ENCODE data around the gene CCDC9.
"Not testable (repeated sequence)": the region's sequence is repeated elsewhere in the genome, so short reads cannot be mapped to it uniquely, and the experiment has no call there.

CCDC9 gene

DNA sequence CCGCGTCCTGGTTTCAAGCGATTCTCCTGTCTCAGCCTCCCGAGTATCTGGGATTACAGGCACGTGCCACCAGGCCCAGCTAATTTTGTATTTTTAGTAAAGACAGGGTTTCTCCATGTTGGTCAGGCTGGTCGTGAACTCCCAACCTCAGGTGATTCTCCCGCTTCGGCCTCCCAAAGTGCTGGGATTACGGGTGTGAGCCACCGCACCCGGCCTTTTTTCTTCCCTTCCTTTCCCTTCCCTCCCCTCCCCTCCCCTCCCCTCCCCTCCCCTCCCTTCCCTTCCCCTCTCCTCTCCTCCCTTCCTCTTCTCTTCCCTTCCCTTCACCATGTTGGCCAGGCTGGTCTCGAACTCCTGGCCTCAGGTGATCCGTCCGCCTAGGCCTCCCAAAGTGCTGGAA lies 44.5 kb downstream of the CCDC9 start:
- DNase-seq (ENCODE audit: low read depth), result not testable (repeated sequence)

DNA sequence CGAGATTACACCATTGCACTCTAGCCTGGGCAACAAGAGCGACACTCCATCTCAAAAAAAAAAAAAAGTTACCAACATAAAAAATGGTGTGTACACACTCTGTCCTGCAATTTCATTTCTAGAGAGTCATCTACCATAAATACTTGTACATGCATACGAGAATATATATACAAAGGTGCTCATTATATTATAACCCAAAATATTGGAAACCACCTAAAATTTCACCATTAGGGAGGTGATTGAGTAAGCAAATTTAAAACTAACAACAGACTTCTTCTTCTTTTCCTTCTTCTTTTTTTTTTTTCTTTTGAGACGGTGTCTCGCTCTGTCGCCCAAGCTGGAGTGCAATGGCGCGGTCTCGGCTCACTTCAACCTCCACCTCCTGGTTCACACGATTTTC lies 45.9 kb downstream of the CCDC9 start:
- no peak for DNase-seq (ENCODE audit: low read depth)

DNA sequence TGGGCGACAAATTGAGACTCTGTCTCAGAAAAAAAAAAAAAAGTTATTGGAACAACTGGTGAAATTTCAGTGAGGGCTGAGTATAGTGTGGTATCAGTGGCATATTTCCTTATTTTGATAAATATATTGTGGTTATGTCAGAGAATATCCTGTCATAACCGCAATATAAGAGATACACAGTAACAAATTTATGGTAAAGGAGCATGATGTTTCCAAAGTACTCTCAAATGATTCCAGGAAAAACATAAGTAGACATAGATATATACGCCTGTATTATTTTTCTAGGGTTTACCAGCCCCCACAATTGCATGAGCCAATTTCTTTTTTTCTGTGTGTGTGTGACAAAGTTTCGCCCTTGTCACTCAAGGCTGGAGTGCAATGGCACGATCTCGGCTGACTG lies 47.6 kb downstream of the CCDC9 start:
- DNase-seq (ENCODE audit: low read depth), result no peak

DNA sequence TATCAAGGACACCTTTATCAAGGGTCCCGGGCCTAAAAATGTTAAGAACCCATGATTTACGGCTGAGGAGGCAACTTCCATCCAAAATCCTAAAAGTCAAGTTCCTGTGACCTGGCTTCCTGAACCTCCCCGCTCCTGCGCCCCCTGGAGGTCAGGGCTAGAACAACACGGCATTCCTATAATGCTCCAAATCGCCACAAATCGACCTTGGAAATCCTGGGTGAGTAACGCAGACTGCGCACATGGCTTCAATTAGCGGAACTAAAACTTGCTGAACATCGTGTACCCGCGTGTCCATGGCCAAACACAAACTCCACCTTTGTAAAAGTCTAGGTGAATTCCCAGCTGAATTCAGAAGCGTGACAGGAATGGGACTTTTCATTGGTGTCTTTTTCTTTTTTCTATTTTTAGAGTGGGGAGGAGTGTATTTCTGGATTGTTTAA lies 49.0 kb downstream of the CCDC9 start:
- peak; percentile 44 for DNase-seq (ENCODE audit: low read depth)

DNA sequence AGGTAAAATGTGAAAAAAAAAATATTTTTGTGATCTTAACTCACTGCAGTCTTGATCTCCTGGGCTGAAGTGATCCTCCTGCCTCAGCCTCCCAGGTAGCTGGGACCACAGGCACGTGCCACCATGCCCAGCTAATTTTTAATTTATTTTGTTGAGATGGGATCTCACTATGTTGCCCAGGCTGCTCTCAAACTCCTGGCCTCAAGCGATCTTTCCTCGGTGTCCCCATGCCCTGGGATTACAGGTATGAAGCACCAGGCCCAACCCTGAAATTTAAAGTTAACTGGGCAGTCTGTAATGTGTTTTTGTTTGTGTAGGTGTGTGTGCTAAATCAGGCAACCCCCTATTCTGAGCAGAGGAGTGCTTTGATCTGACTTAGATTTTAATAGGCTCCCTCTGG lies 50.0 kb downstream of the CCDC9 start:
- no peak for DNase-seq (ENCODE audit: low read depth)

DNA sequence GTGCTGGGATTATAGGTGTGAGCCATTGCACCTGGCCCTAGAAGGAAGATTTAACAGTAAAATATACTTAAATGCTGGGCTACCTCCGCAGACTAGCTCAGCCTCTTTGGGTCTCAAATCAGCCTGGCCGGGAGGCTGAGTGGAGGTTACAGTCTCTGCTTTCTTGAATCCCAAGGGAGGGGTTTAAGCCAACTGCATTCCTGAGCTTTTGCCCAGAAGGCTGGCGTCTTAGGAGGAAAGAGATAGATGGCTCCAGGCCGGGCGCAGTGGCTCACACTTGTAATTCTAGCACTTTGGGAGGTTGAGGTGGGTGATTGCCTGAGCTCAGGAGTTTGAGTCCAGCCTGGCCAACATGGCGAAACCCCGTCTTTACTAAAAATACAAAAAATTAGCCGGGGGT lies 52.7 kb downstream of the CCDC9 start:
- no peak for DNase-seq (ENCODE audit: low read depth)

DNA sequence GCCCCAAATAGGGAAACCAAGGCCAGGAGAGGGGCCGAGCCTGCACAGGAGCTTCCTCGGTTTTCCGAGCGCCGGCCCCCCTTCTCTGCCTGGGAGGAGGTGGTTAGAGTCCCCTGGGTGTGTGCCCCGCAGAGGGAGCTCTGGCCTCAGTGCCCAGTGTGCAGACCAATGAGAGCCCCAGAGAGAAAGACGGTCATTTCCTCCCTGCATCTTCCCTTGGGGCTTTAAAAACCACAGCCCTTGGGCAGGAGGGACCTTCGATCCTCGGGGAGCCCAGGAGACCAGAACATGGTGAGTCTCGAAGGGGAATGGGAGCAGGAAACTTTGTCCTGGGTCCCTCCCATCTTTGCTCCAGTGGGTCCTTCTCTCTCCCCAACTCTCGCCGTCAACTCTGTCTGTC lies 53.3 kb downstream of the CCDC9 start, which contains the start of gene C5AR1:
C5AR1 (plus strand) TSS at position 254 of the 400 bp plus-strand sequence; CDS start at position 289, 35 bp downstream.
- no peak for DNase-seq (ENCODE audit: low read depth)

DNA sequence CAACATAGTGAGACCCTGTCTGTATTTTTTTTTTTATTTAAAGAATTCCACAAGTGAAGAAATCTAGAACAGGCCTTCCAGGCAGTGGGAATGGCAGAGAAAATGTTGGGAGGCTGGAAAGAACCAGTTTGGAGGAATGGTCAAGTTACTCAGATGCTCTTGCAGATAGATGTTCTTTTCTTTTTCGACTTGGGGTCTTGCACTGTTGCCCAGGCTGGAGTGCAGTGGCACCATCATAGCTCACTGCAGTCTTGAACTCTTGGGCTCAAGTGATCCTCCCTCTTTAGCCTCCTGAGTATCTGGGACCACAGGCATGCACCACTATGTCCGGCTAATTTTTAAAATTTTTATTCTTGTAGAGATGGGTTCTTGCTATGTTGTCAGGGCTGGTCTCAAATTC lies 54.0 kb downstream of the CCDC9 start:
- DNase-seq (ENCODE audit: low read depth), result no peak

DNA sequence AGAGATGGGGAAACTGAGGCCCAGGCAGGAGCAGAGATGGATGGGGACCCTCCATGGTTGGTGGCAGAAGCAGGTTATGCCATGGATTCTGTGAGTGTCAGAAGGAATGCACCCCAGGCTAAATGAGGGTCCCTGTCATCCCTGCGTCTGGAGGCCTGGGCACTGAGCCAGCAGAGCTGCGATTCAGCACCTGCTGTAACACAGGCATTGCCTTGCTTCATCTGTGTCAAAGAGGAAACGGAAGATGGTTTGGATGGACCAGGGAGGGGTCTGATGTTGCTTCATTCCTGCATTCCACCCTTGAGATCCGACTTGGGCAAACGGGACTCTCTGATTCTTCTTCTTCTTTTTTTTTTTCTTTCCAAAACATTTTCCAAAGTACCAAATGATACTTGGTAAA lies 54.5 kb downstream of the CCDC9 start:
- no peak for DNase-seq (ENCODE audit: low read depth)

DNA sequence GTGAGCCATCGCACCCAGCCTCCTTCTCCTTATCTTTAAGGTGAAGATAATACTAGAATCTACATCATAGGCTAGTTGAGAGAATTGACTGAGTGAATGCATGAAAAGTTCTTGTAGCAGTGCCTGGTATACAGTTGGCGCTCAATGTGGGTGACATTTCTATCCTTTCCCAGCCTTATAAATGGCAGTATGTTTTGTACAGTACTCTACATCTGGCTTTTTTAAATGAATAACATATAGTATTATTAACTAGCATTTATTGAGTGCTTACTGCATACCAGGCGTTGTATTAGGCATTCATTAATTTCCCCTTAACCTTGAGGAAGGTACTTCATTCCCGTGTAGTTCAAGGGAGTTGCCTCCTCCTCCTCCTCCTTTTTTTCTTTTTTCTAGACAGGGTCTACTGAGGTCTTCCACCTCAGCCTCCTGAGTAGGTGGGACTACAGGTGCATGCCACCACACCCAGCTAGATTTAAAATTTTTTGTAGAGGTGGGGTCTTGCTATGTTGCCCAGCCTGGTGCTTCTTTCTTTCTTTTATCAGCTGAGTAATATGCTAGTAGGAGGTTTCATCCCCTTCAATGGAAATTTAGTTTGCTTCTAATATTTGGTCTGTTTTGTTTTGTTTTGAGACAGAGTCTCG lies 56.2 kb downstream of the CCDC9 start:
- no peak for DNase-seq (ENCODE audit: low read depth)

DNA sequence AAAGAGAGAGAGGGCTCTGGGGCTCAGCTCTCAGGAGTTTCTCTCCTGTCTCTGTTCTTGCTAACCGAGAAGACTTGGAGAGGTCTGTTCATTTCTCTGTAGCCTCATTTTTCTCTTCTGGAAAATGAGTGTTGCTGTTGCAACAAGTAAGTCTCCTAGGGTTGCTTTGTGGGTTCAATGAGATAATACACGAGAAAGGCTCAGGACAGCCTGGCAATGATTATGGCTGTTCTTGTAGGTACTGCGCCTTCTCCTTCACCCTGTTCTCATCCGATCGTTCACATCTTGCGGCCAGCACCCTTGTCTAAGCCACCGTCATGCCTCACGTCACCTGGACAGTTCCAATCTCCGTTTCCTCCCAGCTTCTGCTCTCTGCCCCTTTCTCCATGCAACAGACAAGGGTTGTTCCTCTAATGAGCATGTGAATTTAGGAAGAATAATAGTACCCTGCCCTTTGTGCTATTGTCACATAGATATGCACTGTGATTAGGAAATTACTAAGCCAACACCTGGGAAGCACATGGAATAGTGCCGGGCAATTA lies 57.5 kb downstream of the CCDC9 start:
- no peak for DNase-seq (ENCODE audit: low read depth)

DNA sequence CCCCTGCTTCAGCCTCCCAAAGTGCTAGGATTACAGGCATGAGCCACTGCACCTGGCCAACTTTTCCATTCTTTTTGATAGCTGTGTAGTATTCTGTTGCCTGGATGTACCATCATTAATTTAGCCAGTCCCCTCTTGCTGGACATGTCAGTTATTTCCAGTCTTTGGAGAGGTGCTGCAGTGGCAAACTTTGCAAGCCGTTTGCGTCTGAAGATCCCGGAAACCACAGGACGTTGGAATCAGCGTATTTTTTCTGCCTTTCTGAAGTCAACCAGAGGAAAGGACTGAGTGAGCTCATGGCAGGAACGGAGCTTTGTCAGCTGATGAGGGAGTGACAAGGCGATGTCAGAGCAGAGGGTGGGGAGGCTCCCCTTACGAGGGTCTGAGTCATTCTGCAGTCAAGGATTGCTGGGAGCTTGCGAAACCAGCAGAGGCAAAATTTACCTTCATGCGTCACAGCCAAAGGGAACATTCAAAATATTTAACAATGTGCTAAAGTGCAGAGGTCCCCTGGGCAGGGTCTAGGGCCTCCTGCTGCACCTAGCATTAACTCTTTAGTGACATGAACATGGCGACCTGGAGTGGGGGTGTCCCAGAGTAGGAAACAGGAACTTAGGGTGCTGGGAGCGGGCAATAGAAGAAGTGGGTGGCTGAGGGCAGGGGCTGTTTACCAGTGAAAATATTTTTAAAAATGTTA lies 58.9 kb downstream of the CCDC9 start:
- DNase-seq (ENCODE audit: low read depth), result no peak

DNA sequence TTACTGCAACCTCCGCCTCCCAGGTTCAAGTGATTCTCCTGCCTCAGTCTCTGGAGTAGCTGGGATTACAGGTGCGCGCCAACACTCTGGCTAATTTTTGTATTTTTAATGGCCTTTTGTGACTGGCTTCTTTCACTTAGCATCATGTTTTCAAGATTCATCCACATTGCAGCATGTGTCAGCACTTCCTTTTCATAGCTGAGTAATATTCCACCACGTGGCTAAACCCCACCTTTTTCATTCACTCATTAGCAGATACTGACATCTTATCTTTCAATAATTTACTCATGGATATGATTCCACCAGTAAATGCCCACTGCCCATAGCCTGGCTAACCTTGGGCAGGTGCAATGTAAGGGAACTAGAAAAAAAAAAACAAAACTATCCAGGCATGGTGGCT lies 60.2 kb downstream of the CCDC9 start:
- DNase-seq (ENCODE audit: low read depth), result no peak

DNA sequence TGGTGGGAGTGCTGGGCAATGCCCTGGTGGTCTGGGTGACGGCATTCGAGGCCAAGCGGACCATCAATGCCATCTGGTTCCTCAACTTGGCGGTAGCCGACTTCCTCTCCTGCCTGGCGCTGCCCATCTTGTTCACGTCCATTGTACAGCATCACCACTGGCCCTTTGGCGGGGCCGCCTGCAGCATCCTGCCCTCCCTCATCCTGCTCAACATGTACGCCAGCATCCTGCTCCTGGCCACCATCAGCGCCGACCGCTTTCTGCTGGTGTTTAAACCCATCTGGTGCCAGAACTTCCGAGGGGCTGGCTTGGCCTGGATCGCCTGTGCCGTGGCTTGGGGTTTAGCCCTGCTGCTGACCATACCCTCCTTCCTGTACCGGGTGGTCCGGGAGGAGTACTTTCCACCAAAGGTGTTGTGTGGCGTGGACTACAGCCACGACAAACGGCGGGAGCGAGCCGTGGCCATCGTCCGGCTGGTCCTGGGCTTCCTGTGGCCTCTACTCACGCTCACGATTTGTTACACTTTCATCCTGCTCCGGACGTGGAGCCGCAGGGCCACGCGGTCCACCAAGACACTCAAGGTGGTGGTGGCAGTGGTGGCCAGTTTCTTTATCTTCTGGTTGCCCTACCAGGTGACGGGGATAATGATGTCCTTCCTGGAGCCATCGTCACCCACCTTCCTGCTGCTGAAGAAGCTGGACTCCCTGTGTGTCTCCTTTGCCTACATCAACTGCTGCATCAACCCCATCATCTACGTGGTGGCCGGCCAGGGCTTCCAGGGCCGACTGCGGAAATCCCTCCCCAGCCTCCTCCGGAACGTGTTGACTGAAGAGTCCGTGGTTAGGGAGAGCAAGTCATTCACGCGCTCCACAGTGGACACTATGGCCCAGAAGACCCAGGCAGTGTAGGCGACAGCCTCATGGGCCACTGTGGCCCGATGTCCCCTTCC lies 63.9 kb downstream of the CCDC9 start:
- DNase-seq (ENCODE audit: low read depth), result no peak
